Gastrocnemius medialis (tissue), 4 donors: Measurements from ENCODE around the gene TEKT5. TPM values are rescaled to one million over a fixed set of nuclear protein-coding genes. Genes with fewer than 3 reads are reported as not detected.

ENCODE experiments used
- ATAC-seq, 2 donors: fragments of 150-250 bp; one replicate each; pipeline ENCODE4 v1.9.1; 2016
- DNase-seq, 2 donors: peaks; one replicate each; pipeline ENCODE4 v3.0.0-alpha.2; 2019
- H3K27ac ChIP-seq, 4 donors: fragments of 200-600 bp; sonication (generic); 1 replicate in 1 of 4; 2 replicates in 3 of 4; pipeline ENCODE4 v1.5.1; 2016 to 2018; ENCODE audit warnings: mild to moderate bottlenecking in 2 of 4, moderate library complexity in 1 of 4
- H3K27me3 ChIP-seq, 3 donors: fragments of 200-600 bp; sonication (generic) in 2 of 3; 1 replicate in 1 of 3; 2 replicates in 2 of 3; pipeline versions ENCODE4 v1.5.1 to v1.6.0; 2016 to 2019; ENCODE audit warnings: mild to moderate bottlenecking in 1 of 3, moderate library complexity in 1 of 3
- H3K36me3 ChIP-seq, 2 donors: fragments of 200-600 bp; sonication (generic) in 1 of 2; one replicate each; pipeline ENCODE4 v1.5.1; 2017 to 2018
- H3K4me1 ChIP-seq, 2 donors: fragments of 200-600 bp; sonication (generic) in 1 of 2; one replicate each; pipeline ENCODE4 v1.5.1; 2016 to 2017; ENCODE audit warnings: mild to moderate bottlenecking in 2 of 2
- H3K4me3 ChIP-seq, 4 donors: fragments of 200-600 bp; sonication (generic) in 3 of 4; 1 replicate in 1 of 4; 2 replicates in 3 of 4; pipeline ENCODE4 v1.5.1; 2016 to 2019; ENCODE audit warnings: mild to moderate bottlenecking in 2 of 4
- H3K9me3 ChIP-seq, 3 donors: fragments of 200-600 bp; sonication (generic) in 2 of 3; 1 replicate in 1 of 3; 2 replicates in 2 of 3; pipeline ENCODE4 v1.5.1; 2016 to 2019
- POLR2A ChIP-seq, 2 donors: fragments of 450-650 bp; IDR thresholded peaks; one replicate each; pipeline ENCODE4 v1.6.1; 2017; ENCODE audit warnings: antibody characterized with exemption in 2 of 2, mild to moderate bottlenecking in 2 of 2, moderate library complexity in 2 of 2
- in situ Hi-C, 4 donors: fragments of 200-750 bp; cut with MboI; loops; one replicate each; pipeline versions ENCODE4 v1.15.0 to v1.8.0; 2017; ENCODE audit warnings: low sequenced_read_pairs in 4 of 4
- intact Hi-C: fragments of 100-400 bp; cut with DNase I; formaldehyde crosslinking; loops from one replicate; pipeline ENCODE4 v1.15.1; 2023; ENCODE audit warnings: low total_unique reads
- total RNA-seq, 4 donors: library from RNA; depleted of rRNA; stranded (reverse); fragments of >200 nt; gene quantifications; one replicate each; pipeline versions ENCODE4 v1.1.0 to v1.2.3, GENCODE V29; 2016
- TF ChIP-seq, protein P1 (sequence below), 5 experiments: fragments of 450-650 bp in 3 of 5; fragments of 200-600 bp in 2 of 5; sonication (generic) in 2 of 5; IDR thresholded peaks in 4 of 5; conservative IDR thresholded peaks in 1 of 5; 1 replicate in 4 of 5; 2 replicates in 1 of 5; pipeline ENCODE4 v1.5.1; 2016 to 2019; ENCODE audit warnings: antibody characterized with exemption in 5 of 5, mild to moderate bottlenecking in 3 of 5, moderate library complexity in 3 of 5

The TEKT5 gene
- total RNA-seq, 4 donors from 2014 or later, result not detected

DNA sequence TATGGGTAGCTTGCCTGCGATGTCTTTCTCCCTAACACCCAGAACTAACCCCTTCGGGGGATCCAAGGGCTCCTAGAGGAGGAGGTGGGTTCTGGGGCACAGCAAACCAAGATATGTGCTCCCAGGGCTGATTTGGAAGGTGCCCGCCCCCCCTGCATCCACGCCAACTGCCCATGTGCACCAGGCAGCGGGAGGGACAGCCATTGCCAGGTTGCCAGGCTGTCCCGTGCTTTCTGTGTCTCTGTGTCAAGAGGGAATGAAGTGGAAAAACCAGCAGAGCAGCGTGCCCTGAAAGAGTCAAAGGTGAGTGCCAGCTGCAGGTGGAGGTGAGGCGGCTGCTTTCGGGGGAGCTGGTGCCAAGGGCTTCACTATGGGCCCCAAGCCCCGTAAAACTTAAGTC, 6.4 kb downstream of the TEKT5 start:
- ATAC-seq, result no peak
- H3K9me3 ChIP-seq, result no peaks in the 10 kb centered on the region
- intact Hi-C loops (no loop called here), in situ Hi-C loops (no loop called here)
- TF ChIP-seq, protein P1, sequence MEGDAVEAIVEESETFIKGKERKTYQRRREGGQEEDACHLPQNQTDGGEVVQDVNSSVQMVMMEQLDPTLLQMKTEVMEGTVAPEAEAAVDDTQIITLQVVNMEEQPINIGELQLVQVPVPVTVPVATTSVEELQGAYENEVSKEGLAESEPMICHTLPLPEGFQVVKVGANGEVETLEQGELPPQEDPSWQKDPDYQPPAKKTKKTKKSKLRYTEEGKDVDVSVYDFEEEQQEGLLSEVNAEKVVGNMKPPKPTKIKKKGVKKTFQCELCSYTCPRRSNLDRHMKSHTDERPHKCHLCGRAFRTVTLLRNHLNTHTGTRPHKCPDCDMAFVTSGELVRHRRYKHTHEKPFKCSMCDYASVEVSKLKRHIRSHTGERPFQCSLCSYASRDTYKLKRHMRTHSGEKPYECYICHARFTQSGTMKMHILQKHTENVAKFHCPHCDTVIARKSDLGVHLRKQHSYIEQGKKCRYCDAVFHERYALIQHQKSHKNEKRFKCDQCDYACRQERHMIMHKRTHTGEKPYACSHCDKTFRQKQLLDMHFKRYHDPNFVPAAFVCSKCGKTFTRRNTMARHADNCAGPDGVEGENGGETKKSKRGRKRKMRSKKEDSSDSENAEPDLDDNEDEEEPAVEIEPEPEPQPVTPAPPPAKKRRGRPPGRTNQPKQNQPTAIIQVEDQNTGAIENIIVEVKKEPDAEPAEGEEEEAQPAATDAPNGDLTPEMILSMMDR (IDR thresholded peaks at IDR 0.05 in 4 of 5, conservative IDR thresholded peaks at IDR 0.05 in 1 of 5), result no peak
- TF ChIP-seq POLR2A (IDR thresholded peaks at IDR 0.05), result no peak
- no peak overlapping the region for H3K27ac ChIP-seq
- H3K27me3 ChIP-seq, result no peaks in the 10 kb centered on the region
- no peak overlapping the region for H3K4me3 ChIP-seq
- no peaks in the 10 kb centered on the region for H3K4me1 ChIP-seq
- no peak for DNase-seq
- no peaks in the 10 kb centered on the region for H3K36me3 ChIP-seq

DNA sequence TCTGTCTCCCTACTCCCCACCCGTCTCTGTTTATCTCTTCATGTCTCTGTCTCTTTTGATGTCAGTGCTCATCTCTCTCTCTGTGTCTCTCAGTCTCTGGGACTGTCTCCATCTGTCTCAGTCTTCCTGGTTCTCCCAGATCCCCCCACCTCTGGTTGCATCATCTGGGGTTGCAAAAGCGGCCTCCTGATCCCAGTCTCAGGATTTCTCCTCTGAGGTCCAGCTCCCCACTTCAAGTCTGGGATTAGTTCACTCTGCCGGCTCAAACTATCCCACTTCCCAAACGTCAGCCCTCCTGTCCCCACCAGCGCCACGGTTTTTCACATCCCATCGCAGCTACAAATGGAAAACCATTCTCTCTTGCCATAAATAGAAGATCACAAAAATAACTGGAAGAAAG, 9.0 kb downstream of the TEKT5 start:
- intact Hi-C loops (no loop called here), in situ Hi-C loops (no loop called here)
- H3K4me3 ChIP-seq, result no peak overlapping the region
- H3K36me3 ChIP-seq, result no peaks in the 10 kb centered on the region
- DNase-seq, result no peak
- no peak for ATAC-seq
- no peak for TF ChIP-seq POLR2A (IDR thresholded peaks at IDR 0.05)
- TF ChIP-seq, protein P1 (IDR thresholded peaks at IDR 0.05 in 4 of 5, conservative IDR thresholded peaks at IDR 0.05 in 1 of 5), result no peak
- H3K4me1 ChIP-seq, result no peaks in the 10 kb centered on the region
- no peaks in the 10 kb centered on the region for H3K9me3 ChIP-seq
- no peak overlapping the region for H3K27ac ChIP-seq
- H3K27me3 ChIP-seq, result no peaks in the 10 kb centered on the region

DNA sequence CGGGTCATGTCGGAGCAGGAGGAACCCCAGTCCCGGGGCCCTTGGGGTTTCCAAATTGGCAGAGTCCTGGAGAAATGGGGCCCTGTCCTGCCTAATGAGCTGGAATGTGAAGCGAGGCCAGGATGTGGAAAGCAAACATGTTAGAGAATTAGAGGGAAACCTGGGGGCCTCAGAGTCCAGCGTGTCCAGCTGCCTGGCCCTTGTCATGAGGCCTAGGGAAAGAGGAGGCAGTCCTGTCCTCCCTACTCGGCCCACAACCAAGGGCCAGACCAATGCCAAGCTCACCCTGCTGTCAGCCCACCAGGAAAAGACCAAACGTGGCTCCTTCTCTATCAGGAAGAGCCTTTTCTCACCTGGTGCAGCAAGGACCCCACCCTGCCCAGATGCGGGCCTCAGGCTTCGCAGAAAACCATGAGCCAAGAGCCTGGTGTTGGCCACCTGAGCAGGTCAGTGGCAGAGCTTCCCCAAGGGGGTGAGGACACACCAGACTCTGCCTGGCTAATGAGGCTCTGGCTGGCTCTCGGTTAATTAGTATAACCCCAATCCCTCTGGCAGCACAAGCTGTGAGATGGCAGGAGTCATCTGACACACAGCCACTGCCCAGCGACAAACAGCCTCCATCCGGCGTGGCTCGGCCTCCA, 10.1 kb downstream of the TEKT5 start:
- TF ChIP-seq POLR2A (IDR thresholded peaks at IDR 0.05), result no peak
- TF ChIP-seq, protein P1 (IDR thresholded peaks at IDR 0.05 in 4 of 5, conservative IDR thresholded peaks at IDR 0.05 in 1 of 5), result no peak
- ATAC-seq (no peak), DNase-seq (no peak)
- no peaks in the 10 kb centered on the region for H3K27me3 ChIP-seq
- no peaks in the 10 kb centered on the region for H3K9me3 ChIP-seq
- in situ Hi-C loops (no loop called here), intact Hi-C loops (no loop called here)
- no peaks in the 10 kb centered on the region for H3K4me1 ChIP-seq
- H3K4me3 ChIP-seq, result no peak overlapping the region
- H3K36me3 ChIP-seq, result no peaks in the 10 kb centered on the region
- no peak overlapping the region for H3K27ac ChIP-seq

DNA sequence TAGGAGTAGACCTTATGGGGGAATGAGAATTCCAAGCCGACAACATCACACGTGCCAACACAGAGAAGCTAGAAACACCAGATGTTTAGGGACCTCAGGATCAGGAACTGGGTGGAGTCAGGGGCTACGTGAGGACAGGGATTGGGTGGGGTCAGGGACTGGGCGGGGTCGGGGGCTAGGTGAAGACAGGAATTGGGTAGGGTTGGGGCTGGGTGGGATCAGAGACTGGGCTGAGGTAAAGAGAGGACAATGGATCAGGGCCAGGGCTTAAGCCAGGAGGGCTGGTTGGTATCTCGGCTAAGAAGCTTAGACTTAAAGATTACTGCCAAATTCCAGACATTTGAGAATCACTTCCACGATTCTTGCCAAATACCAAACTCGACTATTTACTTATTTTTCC, 11.6 kb downstream of the TEKT5 start:
- Histone ChIP-seq H3K4me3 (no peak overlapping the region), H3K4me1 (no peaks in the 10 kb centered on the region), H3K27ac (no peak overlapping the region), H3K9me3 (no peaks in the 10 kb centered on the region), H3K36me3 (no peaks in the 10 kb centered on the region), H3K27me3 (no peaks in the 10 kb centered on the region)
- in situ Hi-C loops (no loop called here), intact Hi-C loops (no loop called here)
- DNase-seq (no peak), ATAC-seq (no peak)
- TF ChIP-seq, protein P1 (IDR thresholded peaks at IDR 0.05 in 4 of 5, conservative IDR thresholded peaks at IDR 0.05 in 1 of 5), result no peak
- no peak for TF ChIP-seq POLR2A (IDR thresholded peaks at IDR 0.05)

DNA sequence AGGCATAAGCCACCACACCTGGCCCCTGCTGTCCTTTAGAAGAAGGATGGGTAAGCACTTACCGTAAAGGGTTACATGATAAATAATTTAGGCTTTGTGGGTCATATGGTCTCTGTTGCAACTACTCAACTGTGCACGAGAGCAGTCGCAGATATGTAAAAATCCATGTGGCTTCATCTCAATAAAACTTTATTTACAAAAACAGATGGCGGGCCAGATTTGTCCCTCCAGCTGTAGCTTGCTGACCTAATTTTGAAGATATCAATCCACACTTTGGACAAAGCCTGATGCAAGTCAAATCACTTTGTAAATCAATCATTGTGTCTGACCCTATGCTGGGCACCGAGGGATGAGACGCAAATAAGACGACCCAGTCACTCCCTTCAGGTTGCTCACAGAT, 12.1 kb downstream of the TEKT5 start:
- H3K4me1 ChIP-seq, result no peaks in the 10 kb centered on the region
- intact Hi-C loops (no loop called here), in situ Hi-C loops (no loop called here)
- no peaks in the 10 kb centered on the region for H3K9me3 ChIP-seq
- ATAC-seq (no peak), DNase-seq (no peak)
- no peak overlapping the region for H3K27ac ChIP-seq
- no peaks in the 10 kb centered on the region for H3K36me3 ChIP-seq
- no peaks in the 10 kb centered on the region for H3K27me3 ChIP-seq
- TF ChIP-seq, protein P1 (IDR thresholded peaks at IDR 0.05 in 4 of 5, conservative IDR thresholded peaks at IDR 0.05 in 1 of 5), result no peak
- TF ChIP-seq POLR2A (IDR thresholded peaks at IDR 0.05), result no peak
- no peak overlapping the region for H3K4me3 ChIP-seq
